BJ (cell line): ENCODE data around the gene BTNL3. TPM values are rescaled to one million over a fixed set of nuclear protein-coding genes. Genes with fewer than 3 reads are reported as not detected.

Experiments used
- CTCF ChIA-PET: fragments of 350-600 bp; formaldehyde crosslinking; extraction: SDS; loops from one replicate; lab custom pipeline; 2021; ENCODE audit warnings: antibody characterized with exemption, inconsistent platforms; lab: Yijun Ruan, JAX
- POLR2A ChIA-PET: fragments of 300-600 bp; sonication (Branson Sonifier 250); formaldehyde crosslinking; extraction: SDS; loops from one replicate; lab custom pipeline; 2021; ENCODE audit warnings: antibody characterized with exemption; lab: Charles Lee
- DNase-seq: peaks from one replicate; pipeline ENCODE4 v3.0.0-alpha.2; 2011; ENCODE audit warnings: low read depth
- H3K27me3 ChIP-seq: 2 replicates; pipeline ENCODE4 v1.6.0; 2011; ENCODE audit warnings: low read length; ENCODE audit not compliant: control insufficient read depth, insufficient read depth
- H3K36me3 ChIP-seq: 2 replicates; pipeline ENCODE4 v1.5.1; 2011; ENCODE audit warnings: low read length; ENCODE audit not compliant: control insufficient read depth, insufficient read depth
- H3K4me3 ChIP-seq: 2 replicates; pipeline ENCODE4 v1.5.1; 2011; ENCODE audit warnings: low read depth, mild to moderate bottlenecking, control low read depth, low read length
- polyA plus RNA-seq: library from polyadenylated mRNA; depleted of rRNA; stranded (reverse); fragments of >200 nt; gene quantifications from 2 replicates; pipeline ENCODE4 v1.2.3, GENCODE V29; 2011
- TF ChIP-seq, protein P1 (sequence below): IDR thresholded peaks from 2 replicates; pipeline ENCODE4 v1.5.1; 2011; ENCODE audit warnings: low read depth, mild to moderate bottlenecking, control low read depth, inconsistent platforms, low read length, moderate library complexity; ENCODE audit not compliant: insufficient read depth

Gene BTNL3
- polyA plus RNA-seq, 1 experiment: not detected

DNA sequence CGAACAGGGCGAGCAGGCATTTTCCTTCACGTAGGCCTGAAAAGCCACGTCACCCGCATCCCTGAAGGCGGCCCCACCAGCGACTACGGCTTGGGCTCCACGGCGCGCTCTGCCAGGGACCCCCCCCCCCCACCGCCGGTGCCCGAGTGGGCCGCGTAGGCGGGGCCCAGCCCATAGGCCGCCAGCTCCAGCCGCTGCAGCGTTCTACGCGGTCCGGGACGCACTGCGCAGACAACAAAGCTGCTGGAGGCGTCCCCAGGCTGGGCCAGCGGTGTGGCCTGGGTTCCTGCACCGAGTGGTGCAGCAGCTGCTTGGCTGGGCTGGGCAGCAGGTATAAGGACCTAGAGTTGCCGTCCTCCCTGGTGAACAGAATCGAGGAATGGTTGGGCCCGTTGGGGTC is 18.3 kb upstream of the BTNL3 start:
- TF ChIP-seq, protein P1, sequence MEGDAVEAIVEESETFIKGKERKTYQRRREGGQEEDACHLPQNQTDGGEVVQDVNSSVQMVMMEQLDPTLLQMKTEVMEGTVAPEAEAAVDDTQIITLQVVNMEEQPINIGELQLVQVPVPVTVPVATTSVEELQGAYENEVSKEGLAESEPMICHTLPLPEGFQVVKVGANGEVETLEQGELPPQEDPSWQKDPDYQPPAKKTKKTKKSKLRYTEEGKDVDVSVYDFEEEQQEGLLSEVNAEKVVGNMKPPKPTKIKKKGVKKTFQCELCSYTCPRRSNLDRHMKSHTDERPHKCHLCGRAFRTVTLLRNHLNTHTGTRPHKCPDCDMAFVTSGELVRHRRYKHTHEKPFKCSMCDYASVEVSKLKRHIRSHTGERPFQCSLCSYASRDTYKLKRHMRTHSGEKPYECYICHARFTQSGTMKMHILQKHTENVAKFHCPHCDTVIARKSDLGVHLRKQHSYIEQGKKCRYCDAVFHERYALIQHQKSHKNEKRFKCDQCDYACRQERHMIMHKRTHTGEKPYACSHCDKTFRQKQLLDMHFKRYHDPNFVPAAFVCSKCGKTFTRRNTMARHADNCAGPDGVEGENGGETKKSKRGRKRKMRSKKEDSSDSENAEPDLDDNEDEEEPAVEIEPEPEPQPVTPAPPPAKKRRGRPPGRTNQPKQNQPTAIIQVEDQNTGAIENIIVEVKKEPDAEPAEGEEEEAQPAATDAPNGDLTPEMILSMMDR: no peak
- no peak for DNase-seq
- no peaks in the 10 kb centered on the region for H3K36me3 ChIP-seq
- ChIA-PET POLR2A (no interaction called here), CTCF (no interaction called here)
- no peaks in the 10 kb centered on the region for H3K27me3 ChIP-seq
- no peak overlapping the region for H3K4me3 ChIP-seq

DNA sequence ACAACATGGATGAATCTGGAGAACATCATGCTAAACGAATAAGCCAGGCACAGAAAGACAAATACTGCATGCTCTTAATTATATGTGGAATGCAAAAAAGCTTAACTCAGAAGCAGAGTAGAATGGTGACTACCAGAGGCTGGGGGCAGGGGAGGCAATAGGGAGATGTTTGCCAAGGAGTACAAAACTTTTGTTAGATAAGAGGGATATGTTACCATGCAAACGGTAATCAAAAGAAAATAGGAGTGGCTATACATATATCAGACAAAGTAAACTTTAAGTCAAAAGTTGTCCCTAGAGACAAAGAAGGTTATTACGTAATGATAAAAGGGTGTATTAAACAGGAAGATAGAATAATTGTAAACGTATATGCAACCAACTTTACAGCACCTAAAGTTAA is 17.8 kb upstream of the BTNL3 start:
- no peak for DNase-seq
- H3K4me3 ChIP-seq: no peak overlapping the region
- ChIA-PET CTCF (no interaction called here), POLR2A (no interaction called here)
- H3K36me3 ChIP-seq: no peaks in the 10 kb centered on the region
- TF ChIP-seq, protein P1: no peak
- H3K27me3 ChIP-seq: no peaks in the 10 kb centered on the region

DNA sequence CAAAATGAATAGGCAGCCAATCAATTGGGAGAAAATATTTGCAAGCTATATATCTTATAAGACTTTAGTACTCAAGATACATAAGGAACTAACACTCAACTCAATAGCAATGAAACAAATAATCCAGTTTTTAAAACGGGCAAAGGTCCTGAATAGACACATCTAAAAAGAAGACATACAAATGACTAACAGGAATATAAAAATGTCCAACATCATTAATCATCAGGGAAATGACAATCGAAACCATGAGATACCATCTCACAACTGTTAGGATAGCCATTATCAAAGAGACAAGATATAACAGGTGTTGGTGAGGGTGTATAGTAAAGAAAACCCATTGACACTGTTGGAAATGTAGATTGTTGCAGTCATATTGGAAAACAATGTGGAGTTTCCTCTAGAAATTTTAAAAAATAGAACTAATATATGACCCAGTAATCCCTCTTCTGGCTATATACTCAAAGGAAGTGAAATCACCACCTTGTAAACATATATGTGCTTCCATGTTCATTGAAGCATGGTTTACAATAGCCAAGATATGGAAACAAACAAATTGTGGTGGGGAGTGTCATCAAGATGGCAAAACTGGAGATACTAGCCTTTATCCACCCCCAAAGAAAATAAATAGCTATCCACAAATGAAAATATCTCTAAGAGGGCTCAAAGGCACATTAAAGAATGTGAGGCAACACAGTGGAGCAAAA is 13.9 kb upstream of the BTNL3 start:
- Histone ChIP-seq H3K4me3 (no peak overlapping the region), H3K36me3 (no peaks in the 10 kb centered on the region), H3K27me3 (no peaks in the 10 kb centered on the region)
- CTCF ChIA-PET: no interaction called here
- POLR2A ChIA-PET: no interaction called here
- DNase-seq: no peak
- TF ChIP-seq, protein P1: no peak

DNA sequence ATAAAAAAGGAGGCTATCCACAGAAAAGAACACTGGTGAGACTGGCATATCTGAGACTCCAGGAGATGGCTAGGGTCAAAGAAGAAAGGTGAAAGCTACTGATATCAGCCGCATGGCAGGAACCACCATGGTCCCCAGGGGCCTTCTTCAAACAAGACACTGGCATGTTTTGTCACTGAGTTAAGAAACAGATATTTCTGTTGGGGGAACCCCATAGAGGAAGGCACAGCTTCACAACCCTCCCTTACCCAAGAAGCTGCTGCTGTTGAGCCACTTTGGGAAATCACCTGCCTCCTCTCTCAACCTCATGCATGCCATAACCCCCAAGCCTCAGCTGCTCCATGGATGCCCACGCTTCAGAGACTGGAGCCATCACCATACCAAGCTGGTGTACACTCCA is 13.3 kb upstream of the BTNL3 start:
- CTCF ChIA-PET: interaction anchor here (1.0 kb wide), 1 partner anchor 11 kb away, joined by 3 read pairs; no protein-coding TSS in a partner anchor
- no peak for DNase-seq
- POLR2A ChIA-PET: no interaction called here
- TF ChIP-seq, protein P1: no peak
- Histone ChIP-seq H3K27me3 (no peaks in the 10 kb centered on the region), H3K36me3 (no peaks in the 10 kb centered on the region), H3K4me3 (no peak overlapping the region)

DNA sequence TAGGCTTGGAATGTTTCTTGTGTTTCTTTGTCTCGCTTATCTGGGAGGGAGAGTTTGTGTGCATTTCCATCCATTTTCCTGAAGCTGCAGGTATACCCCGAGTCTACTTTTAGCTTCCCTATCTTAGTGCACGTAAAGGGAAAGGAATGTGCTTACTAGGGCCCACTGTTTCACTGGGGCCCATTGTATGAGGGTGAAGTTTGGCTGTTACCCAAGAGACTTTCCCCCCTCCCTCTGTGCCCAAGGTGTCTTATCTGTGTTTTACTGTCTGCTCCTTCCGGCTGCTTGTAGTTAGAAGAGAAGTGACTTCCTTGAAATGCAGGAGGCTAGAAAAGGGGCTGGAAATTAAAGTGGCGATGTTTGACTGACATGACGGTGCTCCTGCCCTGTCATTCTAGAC is 12.1 kb upstream of the BTNL3 start:
- Histone ChIP-seq H3K27me3 (no peaks in the 10 kb centered on the region), H3K4me3 (no peak overlapping the region), H3K36me3 (no peaks in the 10 kb centered on the region)
- TF ChIP-seq, protein P1: no peak
- no peak for DNase-seq
- CTCF ChIA-PET: interaction anchor here (1.0 kb wide), 1 partner anchor 12 kb away, joined by 3 read pairs; no protein-coding TSS in a partner anchor
- POLR2A ChIA-PET: no interaction called here
